ENCODE data around the gene SYTL3.

SYTL3 gene

DNA sequence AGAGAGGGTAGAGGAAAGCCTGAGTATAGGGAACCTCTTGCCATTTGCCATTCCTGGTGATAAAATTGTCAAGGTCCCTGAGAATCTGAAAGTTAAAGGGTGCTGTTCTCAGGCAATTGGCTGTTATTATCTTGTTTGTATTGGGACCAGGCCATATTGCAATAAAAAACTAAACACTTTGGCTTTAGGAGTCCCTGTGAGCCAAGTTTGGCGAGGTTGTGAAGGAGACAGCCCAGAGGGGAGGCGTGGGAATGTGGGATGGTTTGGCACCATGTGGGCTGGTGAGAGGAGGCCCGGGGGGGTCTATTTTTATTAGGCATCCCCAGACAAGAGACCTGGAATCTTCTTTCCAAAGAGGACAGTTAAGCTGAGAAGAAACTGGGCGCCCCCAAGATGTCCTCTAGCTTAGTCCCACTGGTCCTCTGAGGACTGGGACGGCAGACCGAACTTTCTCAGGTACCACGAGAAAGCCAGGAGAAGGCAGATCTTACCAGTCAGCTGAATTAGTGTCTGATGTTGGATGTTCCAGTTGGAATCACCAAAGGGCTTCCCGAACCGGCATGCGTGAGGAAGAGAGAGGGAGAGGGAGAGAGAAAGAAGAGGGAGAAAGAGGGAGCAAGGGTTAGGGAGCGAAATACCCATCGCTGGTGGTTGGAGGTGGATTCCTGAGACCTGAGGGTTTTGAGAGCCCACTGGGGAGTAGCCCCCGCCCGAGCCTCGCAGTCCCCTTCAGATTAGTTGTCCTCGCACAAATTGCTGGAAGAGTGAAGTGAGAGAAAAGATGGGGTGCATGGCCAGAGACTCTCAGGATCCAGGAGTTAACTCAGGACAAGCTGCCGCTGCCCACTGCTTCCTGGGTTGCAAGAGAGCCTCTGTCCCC lies 29.7 kb upstream of the SYTL3 start:
- no peak for DNase-seq (ENCODE audit: low spot score)
- TF ChIP-seq, protein P1, sequence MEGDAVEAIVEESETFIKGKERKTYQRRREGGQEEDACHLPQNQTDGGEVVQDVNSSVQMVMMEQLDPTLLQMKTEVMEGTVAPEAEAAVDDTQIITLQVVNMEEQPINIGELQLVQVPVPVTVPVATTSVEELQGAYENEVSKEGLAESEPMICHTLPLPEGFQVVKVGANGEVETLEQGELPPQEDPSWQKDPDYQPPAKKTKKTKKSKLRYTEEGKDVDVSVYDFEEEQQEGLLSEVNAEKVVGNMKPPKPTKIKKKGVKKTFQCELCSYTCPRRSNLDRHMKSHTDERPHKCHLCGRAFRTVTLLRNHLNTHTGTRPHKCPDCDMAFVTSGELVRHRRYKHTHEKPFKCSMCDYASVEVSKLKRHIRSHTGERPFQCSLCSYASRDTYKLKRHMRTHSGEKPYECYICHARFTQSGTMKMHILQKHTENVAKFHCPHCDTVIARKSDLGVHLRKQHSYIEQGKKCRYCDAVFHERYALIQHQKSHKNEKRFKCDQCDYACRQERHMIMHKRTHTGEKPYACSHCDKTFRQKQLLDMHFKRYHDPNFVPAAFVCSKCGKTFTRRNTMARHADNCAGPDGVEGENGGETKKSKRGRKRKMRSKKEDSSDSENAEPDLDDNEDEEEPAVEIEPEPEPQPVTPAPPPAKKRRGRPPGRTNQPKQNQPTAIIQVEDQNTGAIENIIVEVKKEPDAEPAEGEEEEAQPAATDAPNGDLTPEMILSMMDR (IDR thresholded peaks at IDR 0.05; ENCODE audit: borderline replicate concordance, control extremely low read depth, extremely low read depth, insufficient read depth, missing control alignments), result no peak
- in situ Hi-C loops (cut with MboI; ENCODE audit: low sequenced_read_pairs, unreplicated experiment), result no loop called here

DNA sequence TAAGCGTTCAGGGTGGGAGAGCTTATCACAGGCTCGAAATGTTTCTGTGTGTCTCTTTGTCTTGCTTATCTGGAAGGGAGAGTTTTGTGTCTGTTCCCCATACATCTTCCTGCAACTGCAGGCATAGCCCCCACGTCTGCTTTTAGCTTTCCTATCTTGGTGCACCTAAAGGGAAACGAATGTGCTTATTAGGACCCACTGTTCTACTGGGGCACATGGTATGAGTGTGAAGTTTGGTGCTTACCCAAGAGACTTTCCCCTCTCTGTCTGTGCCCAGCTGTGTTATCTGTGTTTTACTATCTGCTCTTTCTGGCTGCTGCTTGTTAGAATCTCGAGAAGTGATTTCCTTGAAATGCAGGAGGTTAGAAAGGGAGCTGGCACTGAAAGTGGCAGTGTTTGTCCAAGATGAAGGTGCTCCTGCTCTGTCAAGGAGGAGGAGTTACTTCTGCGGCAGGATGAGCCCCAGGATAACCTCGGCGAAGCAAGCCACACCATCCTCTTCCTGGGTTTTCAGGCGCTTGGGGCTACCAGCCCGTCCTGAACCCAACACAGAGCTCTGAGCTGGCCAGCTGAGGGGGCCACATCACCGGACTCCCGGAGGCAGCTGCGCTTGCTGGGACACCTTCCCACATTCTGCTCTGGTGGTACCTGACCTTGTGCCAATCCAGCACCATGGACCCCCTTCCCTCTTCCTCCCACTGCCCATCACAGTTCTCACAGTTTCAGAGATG lies 28.7 kb upstream of the SYTL3 start:
- in situ Hi-C loops (cut with MboI; ENCODE audit: low sequenced_read_pairs, unreplicated experiment), result no loop called here
- TF ChIP-seq, protein P1 (IDR thresholded peaks at IDR 0.05; ENCODE audit: borderline replicate concordance, control extremely low read depth, extremely low read depth, insufficient read depth, missing control alignments), result no peak
- no peak for DNase-seq (ENCODE audit: low spot score)

- DNase-seq (ENCODE audit: low spot score), result peak; percentile 23
- in situ Hi-C loops (cut with MboI; ENCODE audit: low sequenced_read_pairs, unreplicated experiment), result no loop called here
- TF ChIP-seq, protein P1 (IDR thresholded peaks at IDR 0.05; ENCODE audit: borderline replicate concordance, control extremely low read depth, extremely low read depth, insufficient read depth, missing control alignments), result no peak
Measured at GRCh38 chr6:158621694-158622544, 27.9 kb upstream of the SYTL3 start.

GRCh38 chr6:158622545-158623190 lies 27.2 kb upstream of the SYTL3 start:
- TF ChIP-seq, protein P1 (IDR thresholded peaks at IDR 0.05; ENCODE audit: borderline replicate concordance, control extremely low read depth, extremely low read depth, insufficient read depth, missing control alignments), result no peak
- in situ Hi-C loops (cut with MboI; ENCODE audit: low sequenced_read_pairs, unreplicated experiment), result no loop called here
- DNase-seq (ENCODE audit: low spot score), result peak; percentile 47

DNA sequence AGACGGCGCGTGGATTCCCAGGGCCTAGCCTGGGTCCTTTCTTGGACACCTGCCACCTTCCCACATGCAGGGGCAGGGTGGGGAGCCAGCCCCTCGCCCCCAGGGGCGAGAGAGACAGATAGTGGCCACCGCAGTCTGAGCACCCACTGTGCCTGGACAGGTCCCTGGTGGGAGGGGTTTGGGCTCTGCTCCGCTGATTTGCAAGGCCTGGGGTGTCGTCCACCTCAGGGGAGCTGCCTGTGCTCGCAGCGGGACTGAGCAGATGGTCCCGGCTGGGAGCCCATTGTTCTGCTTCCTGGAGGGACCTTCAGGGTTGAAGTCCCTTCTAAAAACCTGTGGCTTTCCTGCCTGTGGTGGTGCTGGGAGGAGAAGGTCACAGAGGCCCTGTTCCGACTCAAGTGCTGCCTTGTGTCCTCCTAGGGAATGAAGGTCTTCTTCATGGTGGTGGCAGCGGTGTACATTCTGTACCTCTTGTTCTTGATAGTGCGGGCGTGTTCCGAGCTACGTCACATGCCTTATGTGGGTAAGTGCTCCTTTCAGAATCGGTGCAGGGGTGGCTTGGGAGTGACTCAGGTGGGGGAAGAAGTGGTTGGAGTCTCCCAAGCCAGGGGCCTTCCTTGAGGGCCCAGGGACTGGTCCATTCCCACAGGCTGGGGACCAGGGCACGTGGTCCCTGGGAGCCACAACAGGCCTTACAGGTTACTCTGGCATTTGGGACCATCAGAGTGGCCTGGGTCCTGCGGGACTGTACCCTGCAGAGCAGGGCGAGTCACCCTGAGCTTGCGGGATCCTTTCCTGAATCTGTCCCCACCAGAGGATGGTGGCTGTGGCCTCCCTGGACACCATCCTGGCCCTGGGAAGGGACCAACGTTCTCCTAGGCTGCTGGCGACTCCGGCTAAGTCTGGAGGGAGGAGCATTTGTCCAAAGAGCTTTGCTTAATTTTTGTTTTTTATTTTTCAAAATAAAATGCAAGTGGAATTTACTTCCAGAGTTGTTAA lies 24.9 kb upstream of the SYTL3 start:
- in situ Hi-C loops (cut with MboI; ENCODE audit: low sequenced_read_pairs, unreplicated experiment), result no loop called here
- TF ChIP-seq, protein P1 (IDR thresholded peaks at IDR 0.05; ENCODE audit: borderline replicate concordance, control extremely low read depth, extremely low read depth, insufficient read depth, missing control alignments), result no peak
- peak; percentile 29 for DNase-seq (ENCODE audit: low spot score)

Measured in GM13976 (cell line).